GM12878 (cell line): ENCODE measurements around the gene NEK11. TPM values are rescaled to one million over a fixed set of nuclear protein-coding genes. Genes with fewer than 3 reads are reported as not detected.

ENCODE experiments used
- ATAC-seq: fragments of 200-7000 bp; cut with Tn5 transposase; 3 replicates; pipeline ENCODE4 v1.9.1; 2020; ENCODE audit warnings: mild to moderate bottlenecking, moderate library complexity
- BruUV-seq: library from RNA; stranded (reverse); fragments of 400-500 nt; replicated peaks from 2 replicates; lab custom pipeline; 2021; lab: Mats Ljungman, UMichigan
- CTCF ChIA-PET: fragments of 300-600 bp; sonication (Branson Sonifier 250); formaldehyde crosslinking; extraction: SDS; loops from one replicate; lab custom pipeline; 2021; ENCODE audit warnings: inconsistent platforms; lab: Yijun Ruan, JAX
- POLR2A ChIA-PET: fragments of 350-600 bp; formaldehyde crosslinking; extraction: SDS; loops from one replicate; lab custom pipeline; 2021; ENCODE audit warnings: inconsistent platforms; lab: Charles Lee
- RAD21 ChIA-PET: fragments of 300-600 bp; sonication (Branson Sonifier 250); formaldehyde crosslinking; loops from one replicate; lab custom pipeline; 2023; ENCODE audit warnings: antibody characterized with exemption; ENCODE audit not compliant: unreplicated experiment; lab: Charles Lee
- SMC1A ChIA-PET: fragments of 300-600 bp; sonication (Branson Sonifier 250); formaldehyde crosslinking; loops from one replicate; lab custom pipeline; 2023; ENCODE audit not compliant: unreplicated experiment, uncharacterized antibody; lab: Charles Lee
- DNase-seq: peaks from one replicate; pipeline ENCODE4 v3.0.0-alpha.2; 2011; ENCODE audit warnings: low read depth, low spot score
- FAIRE-seq: peaks from 3 replicates; lab custom pipeline; 2011; peaks lifted over from hg19 to GRCh38; lab: Jason Lieb, UNC
- H2AFZ ChIP-seq: 2 replicates; pipeline ENCODE4 v1.6.0; 2011; ENCODE audit warnings: low read depth, low read length, control low read depth; ENCODE audit not compliant: control insufficient read depth
- H3K27ac ChIP-seq: 2 replicates; pipeline ENCODE4 v1.5.1; 2011; ENCODE audit warnings: control low read depth; ENCODE audit not compliant: control insufficient read depth, insufficient read depth
- H3K27me3 ChIP-seq, 2 experiments: replicated peaks in 1 of 2; 2 replicates each; pipeline versions ENCODE4 v1.6.0 to v1.6.1; 2011; ENCODE audit warnings: low read length in 1 of 2; ENCODE audit not compliant: control insufficient read depth in 2 of 2, insufficient read depth in 2 of 2
- H3K36me3 ChIP-seq, 2 experiments: 2 replicates each; pipeline ENCODE4 v1.5.1; 2011; ENCODE audit warnings: low read length in 1 of 2; ENCODE audit not compliant: control insufficient read depth in 2 of 2, insufficient read depth in 2 of 2
- H3K4me1 ChIP-seq: 2 replicates; pipeline ENCODE4 v1.6.1; 2011; ENCODE audit warnings: mild to moderate bottlenecking, low read length, moderate library complexity, mixed read lengths; ENCODE audit not compliant: control insufficient read depth, insufficient read depth
- H3K4me2 ChIP-seq: 2 replicates; pipeline ENCODE4 v1.6.0; 2011; ENCODE audit warnings: control low read depth; ENCODE audit not compliant: control insufficient read depth, insufficient read depth
- H3K4me3 ChIP-seq: fragments of 200-600 bp; sonication (generic); 2 replicates; pipeline ENCODE4 v1.5.1; 2016
- H3K79me2 ChIP-seq: 2 replicates; pipeline ENCODE4 v1.6.0; 2011; ENCODE audit warnings: low read length; ENCODE audit not compliant: control insufficient read depth, insufficient read depth
- H3K9ac ChIP-seq: 2 replicates; pipeline ENCODE4 v1.8.0; 2011; ENCODE audit warnings: low read length, control low read depth, mixed read lengths; ENCODE audit not compliant: control insufficient read depth, insufficient read depth
- H3K9me3 ChIP-seq: replicated peaks from 3 replicates; pipeline ENCODE4 v1.5.1; 2011; ENCODE audit warnings: mild to moderate bottlenecking, low read length; ENCODE audit not compliant: control insufficient read depth, insufficient read depth
- H4K20me1 ChIP-seq: 2 replicates; pipeline ENCODE4 v1.6.0; 2011; ENCODE audit not compliant: control insufficient read depth, insufficient read depth
- FOXK2 ChIP-seq: fragments of 450-650 bp; IDR thresholded peaks from 2 replicates; pipeline ENCODE4 v1.6.1; 2017; ENCODE audit warnings: mild to moderate bottlenecking, moderate library complexity
- JUNB ChIP-seq: IDR thresholded peaks from 2 replicates; pipeline ENCODE4 v1.6.1; 2016; ENCODE audit warnings: antibody characterized with exemption, mild to moderate bottlenecking
- KAT2A ChIP-seq: conservative IDR thresholded peaks from 2 replicates; pipeline ENCODE4 v1.6.1; 2011; ENCODE audit warnings: low read depth, low read length; ENCODE audit not compliant: control insufficient read depth
- NFYA ChIP-seq: IDR thresholded peaks from 2 replicates; pipeline ENCODE4 v1.6.1; 2011; ENCODE audit warnings: low read depth, mild to moderate bottlenecking, low read length, improper control_type of control experiment, borderline replicate concordance
- NRF1 ChIP-seq: conservative IDR thresholded peaks from 2 replicates; pipeline ENCODE4 v1.6.1; 2011; ENCODE audit warnings: mild to moderate bottlenecking, low read depth, low read length, improper control_type of control experiment
- POLR2A ChIP-seq: IDR thresholded peaks from 2 replicates; pipeline ENCODE4 v1.6.1; 2011; ENCODE audit warnings: low read depth, mild to moderate bottlenecking, low read length
- RBBP5 ChIP-seq: fragments of 200-600 bp; sonication (generic); conservative IDR thresholded peaks from 2 replicates; pipeline ENCODE4 v1.6.1; 2016
- SREBF1 ChIP-seq: IDR thresholded peaks from 2 replicates; pipeline ENCODE4 v1.6.1; 2012; ENCODE audit warnings: mild to moderate bottlenecking, low read length
- SREBF2 ChIP-seq: IDR thresholded peaks from 2 replicates; pipeline ENCODE4 v1.6.1; 2012; ENCODE audit warnings: mild to moderate bottlenecking, low read length
- TBL1XR1 ChIP-seq: IDR thresholded peaks from 2 replicates; pipeline ENCODE4 v1.6.1; 2012; ENCODE audit warnings: low read depth, low read length, improper control_type of control experiment
- WRNIP1 ChIP-seq: IDR thresholded peaks from 2 replicates; pipeline ENCODE4 v1.6.1; 2011; ENCODE audit warnings: low read depth, low read length, improper control_type of control experiment, borderline replicate concordance
- ZNF622 ChIP-seq: fragments of 450-650 bp; IDR thresholded peaks from 2 replicates; pipeline ENCODE4 v1.6.1; 2017; ENCODE audit warnings: mild to moderate bottlenecking, inconsistent platforms
- WGBS: methylation state at CpG from one replicate; pipeline ENCODE4 v1.1.6; 2016; ENCODE audit warnings: low lambda C conversion rate; ENCODE audit not compliant: insufficient replicate concordance, insufficient coverage; ENCODE audit errors: missing lambda C conversion rate; 5-methylcytosine and 5-hydroxymethylcytosine counted together
- in situ Hi-C: fragments of 300-500 bp; cut with MboI; formaldehyde crosslinking; loops from 9 replicates; pipeline ENCODE4 v1.14.3; 2018; ENCODE audit warnings: mixed read lengths
- intact Hi-C: fragments of 100-400 bp; cut with micrococcal nuclease; formaldehyde crosslinking; loops from one replicate; pipeline ENCODE4 v1.14.2; 2022; ENCODE audit not compliant: unreplicated experiment
- polyA plus RNA-seq, 11 experiments: library from polyadenylated mRNA; depleted of rRNA in 4 of 11; unstranded in 6 of 11; stranded (reverse) in 5 of 11; fragments of >200 nt; fragmentation: Nextera tagmentation in 4 of 11; fragmentation: Illumina TruSeq in 1 of 11; extraction: Ambion mirVana in 4 of 11; extraction: Trizol in 1 of 11; gene quantifications; 1 replicate in 1 of 11; 2 replicates in 10 of 11; pipeline versions ENCODE4 v1.2.1 to v1.2.3, GENCODE V29; 2011 to 2016; ENCODE audit warnings: inconsistent platforms in 2 of 11, missing spikeins in 2 of 11, low read depth in 1 of 11
- total RNA-seq, 4 experiments: library from RNA; depleted of rRNA in 3 of 4; stranded (reverse); fragments of >200 nt in 3 of 4; fragmentation: Illumina TruSeq in 1 of 4; extraction: Trizol in 1 of 4; gene quantifications; 2 replicates each; pipeline versions ENCODE4 v1.2.1 to v1.2.3, GENCODE V29; 2013 to 2021
- TF ChIP-seq, protein P1 (sequence below): fragments of 450-650 bp; formaldehyde crosslinking; IDR thresholded peaks from 2 replicates; pipeline ENCODE4 v1.4.0; 2020; ENCODE audit warnings: mild to moderate bottlenecking, moderate library complexity
- TF ChIP-seq, protein P2 (sequence below): fragments of 150-350 bp; IDR thresholded peaks from 2 replicates; pipeline ENCODE4 v1.6.1; 2016; ENCODE audit warnings: low read depth, low read length
- TF ChIP-seq, protein P3 (sequence below), 3 experiments: IDR thresholded peaks in 2 of 3; conservative IDR thresholded peaks in 1 of 3; 2 replicates each; pipeline ENCODE4 v1.5.1; 2011; ENCODE audit warnings: low read depth in 3 of 3, low read length in 3 of 3, mild to moderate bottlenecking in 3 of 3, control low read depth in 2 of 3, moderate library complexity in 2 of 3, inconsistent platforms in 1 of 3, mixed read lengths in 1 of 3; ENCODE audit not compliant: control insufficient read depth in 2 of 3, insufficient read depth in 1 of 3; ENCODE audit errors: extremely low read depth in 1 of 3
- TF ChIP-seq, protein P4 (sequence below): fragments of 150-350 bp; IDR thresholded peaks from 2 replicates; pipeline ENCODE4 v1.6.1; 2014; ENCODE audit warnings: mild to moderate bottlenecking, low read depth, low read length

NEK11 gene
- total and polyA plus RNA-seq, 10 of the 15 experiments (the other 5 are each of a cell fraction or from before 2014, with no cell fraction given), result 0.05 to 0.94 (median 0.36) TPM; not detected in 1

DNA sequence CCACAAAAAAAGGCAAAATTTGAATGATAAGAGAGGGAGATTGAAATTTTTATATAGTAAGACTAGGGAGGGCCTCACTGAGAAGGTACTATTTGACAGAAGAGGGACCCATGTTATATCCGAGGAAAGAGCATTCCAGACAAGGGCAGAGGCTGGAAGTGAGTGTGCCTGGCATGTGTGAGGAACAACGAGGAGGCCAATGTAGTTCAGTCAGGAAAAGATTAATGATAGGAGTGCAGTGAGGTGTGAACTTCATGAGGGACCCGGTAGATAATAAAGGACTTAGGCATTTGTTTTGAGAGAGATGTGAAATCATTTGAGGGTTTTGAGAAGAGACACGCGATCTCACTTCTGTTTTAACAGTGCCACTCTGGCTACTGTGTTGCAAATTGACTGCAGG, 36.4 kb upstream of the NEK11 start:
- WGBS, result 77% methylated on average over 5 of the region's 5 CpGs
- BruUV-seq, result no TSS peak
- ATAC-seq (no peak), FAIRE-seq (no peak), DNase-seq (no peak)
- ChIA-PET CTCF (no interaction called here), SMC1A (no interaction called here), POLR2A (no interaction called here), RAD21 (no interaction called here)
- Histone ChIP-seq H3K4me1 (no peaks in the 10 kb centered on the region), H2AFZ (no peak overlapping the region), H4K20me1 (no peaks in the 10 kb centered on the region), H3K4me3 (no peak overlapping the region), H3K27me3 (no peaks in the 10 kb centered on the region), H3K27ac (no peak overlapping the region), H3K9me3 (no peaks in the 10 kb centered on the region), H3K79me2 (no peaks in the 10 kb centered on the region), H3K36me3 (peaks cover 4 to 13% of the 10 kb centered on the region in 2 experiments), H3K9ac (no peak overlapping the region), H3K4me2 (no peak overlapping the region)
- in situ Hi-C loops (no loop called here), intact Hi-C loops (no loop called here)
- TF ChIP-seq JUNB (no peak), POLR2A (no peak), ZNF622 (no peak), WRNIP1 (no peak), NFYA (no peak), SREBF1 (no peak), TBL1XR1 (no peak), SREBF2 (no peak), FOXK2 (no peak), KAT2A (no peak), NRF1 (no peak), RBBP5 (no peak)
- TF ChIP-seq, protein P1, sequence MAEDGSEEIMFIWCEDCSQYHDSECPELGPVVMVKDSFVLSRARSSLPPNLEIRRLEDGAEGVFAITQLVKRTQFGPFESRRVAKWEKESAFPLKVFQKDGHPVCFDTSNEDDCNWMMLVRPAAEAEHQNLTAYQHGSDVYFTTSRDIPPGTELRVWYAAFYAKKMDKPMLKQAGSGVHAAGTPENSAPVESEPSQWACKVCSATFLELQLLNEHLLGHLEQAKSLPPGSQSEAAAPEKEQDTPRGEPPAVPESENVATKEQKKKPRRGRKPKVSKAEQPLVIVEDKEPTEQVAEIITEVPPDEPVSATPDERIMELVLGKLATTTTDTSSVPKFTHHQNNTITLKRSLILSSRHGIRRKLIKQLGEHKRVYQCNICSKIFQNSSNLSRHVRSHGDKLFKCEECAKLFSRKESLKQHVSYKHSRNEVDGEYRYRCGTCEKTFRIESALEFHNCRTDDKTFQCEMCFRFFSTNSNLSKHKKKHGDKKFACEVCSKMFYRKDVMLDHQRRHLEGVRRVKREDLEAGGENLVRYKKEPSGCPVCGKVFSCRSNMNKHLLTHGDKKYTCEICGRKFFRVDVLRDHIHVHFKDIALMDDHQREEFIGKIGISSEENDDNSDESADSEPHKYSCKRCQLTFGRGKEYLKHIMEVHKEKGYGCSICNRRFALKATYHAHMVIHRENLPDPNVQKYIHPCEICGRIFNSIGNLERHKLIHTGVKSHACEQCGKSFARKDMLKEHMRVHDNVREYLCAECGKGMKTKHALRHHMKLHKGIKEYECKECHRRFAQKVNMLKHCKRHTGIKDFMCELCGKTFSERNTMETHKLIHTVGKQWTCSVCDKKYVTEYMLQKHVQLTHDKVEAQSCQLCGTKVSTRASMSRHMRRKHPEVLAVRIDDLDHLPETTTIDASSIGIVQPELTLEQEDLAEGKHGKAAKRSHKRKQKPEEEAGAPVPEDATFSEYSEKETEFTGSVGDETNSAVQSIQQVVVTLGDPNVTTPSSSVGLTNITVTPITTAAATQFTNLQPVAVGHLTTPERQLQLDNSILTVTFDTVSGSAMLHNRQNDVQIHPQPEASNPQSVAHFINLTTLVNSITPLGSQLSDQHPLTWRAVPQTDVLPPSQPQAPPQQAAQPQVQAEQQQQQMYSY (CRISPR knock-in tag), result no peak
- TF ChIP-seq, protein P2, sequence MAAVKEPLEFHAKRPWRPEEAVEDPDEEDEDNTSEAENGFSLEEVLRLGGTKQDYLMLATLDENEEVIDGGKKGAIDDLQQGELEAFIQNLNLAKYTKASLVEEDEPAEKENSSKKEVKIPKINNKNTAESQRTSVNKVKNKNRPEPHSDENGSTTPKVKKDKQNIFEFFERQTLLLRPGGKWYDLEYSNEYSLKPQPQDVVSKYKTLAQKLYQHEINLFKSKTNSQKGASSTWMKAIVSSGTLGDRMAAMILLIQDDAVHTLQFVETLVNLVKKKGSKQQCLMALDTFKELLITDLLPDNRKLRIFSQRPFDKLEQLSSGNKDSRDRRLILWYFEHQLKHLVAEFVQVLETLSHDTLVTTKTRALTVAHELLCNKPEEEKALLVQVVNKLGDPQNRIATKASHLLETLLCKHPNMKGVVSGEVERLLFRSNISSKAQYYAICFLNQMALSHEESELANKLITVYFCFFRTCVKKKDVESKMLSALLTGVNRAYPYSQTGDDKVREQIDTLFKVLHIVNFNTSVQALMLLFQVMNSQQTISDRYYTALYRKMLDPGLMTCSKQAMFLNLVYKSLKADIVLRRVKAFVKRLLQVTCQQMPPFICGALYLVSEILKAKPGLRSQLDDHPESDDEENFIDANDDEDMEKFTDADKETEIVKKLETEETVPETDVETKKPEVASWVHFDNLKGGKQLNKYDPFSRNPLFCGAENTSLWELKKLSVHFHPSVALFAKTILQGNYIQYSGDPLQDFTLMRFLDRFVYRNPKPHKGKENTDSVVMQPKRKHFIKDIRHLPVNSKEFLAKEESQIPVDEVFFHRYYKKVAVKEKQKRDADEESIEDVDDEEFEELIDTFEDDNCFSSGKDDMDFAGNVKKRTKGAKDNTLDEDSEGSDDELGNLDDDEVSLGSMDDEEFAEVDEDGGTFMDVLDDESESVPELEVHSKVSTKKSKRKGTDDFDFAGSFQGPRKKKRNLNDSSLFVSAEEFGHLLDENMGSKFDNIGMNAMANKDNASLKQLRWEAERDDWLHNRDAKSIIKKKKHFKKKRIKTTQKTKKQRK, result no peak
- TF ChIP-seq, protein P3, sequence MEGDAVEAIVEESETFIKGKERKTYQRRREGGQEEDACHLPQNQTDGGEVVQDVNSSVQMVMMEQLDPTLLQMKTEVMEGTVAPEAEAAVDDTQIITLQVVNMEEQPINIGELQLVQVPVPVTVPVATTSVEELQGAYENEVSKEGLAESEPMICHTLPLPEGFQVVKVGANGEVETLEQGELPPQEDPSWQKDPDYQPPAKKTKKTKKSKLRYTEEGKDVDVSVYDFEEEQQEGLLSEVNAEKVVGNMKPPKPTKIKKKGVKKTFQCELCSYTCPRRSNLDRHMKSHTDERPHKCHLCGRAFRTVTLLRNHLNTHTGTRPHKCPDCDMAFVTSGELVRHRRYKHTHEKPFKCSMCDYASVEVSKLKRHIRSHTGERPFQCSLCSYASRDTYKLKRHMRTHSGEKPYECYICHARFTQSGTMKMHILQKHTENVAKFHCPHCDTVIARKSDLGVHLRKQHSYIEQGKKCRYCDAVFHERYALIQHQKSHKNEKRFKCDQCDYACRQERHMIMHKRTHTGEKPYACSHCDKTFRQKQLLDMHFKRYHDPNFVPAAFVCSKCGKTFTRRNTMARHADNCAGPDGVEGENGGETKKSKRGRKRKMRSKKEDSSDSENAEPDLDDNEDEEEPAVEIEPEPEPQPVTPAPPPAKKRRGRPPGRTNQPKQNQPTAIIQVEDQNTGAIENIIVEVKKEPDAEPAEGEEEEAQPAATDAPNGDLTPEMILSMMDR (IDR thresholded peaks at IDR 0.05 in 2 of 3, conservative IDR thresholded peaks at IDR 0.05 in 1 of 3; ENCODE audit: control insufficient read depth in 2 of 3, extremely low read depth in 1 of 3, insufficient read depth in 1 of 3, low read depth in 3 of 3, low read length in 3 of 3), result no peak
- TF ChIP-seq, protein P4, sequence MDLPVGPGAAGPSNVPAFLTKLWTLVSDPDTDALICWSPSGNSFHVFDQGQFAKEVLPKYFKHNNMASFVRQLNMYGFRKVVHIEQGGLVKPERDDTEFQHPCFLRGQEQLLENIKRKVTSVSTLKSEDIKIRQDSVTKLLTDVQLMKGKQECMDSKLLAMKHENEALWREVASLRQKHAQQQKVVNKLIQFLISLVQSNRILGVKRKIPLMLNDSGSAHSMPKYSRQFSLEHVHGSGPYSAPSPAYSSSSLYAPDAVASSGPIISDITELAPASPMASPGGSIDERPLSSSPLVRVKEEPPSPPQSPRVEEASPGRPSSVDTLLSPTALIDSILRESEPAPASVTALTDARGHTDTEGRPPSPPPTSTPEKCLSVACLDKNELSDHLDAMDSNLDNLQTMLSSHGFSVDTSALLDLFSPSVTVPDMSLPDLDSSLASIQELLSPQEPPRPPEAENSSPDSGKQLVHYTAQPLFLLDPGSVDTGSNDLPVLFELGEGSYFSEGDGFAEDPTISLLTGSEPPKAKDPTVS, result no peak
